Measurements from ENCODE around the gene FOXI2. TPM values are rescaled to one million over a fixed set of nuclear protein-coding genes. Genes with fewer than 3 reads are reported as not detected.

The FOXI2 gene
- total RNA-seq, 2 experiments from 2014 or later, result not detected

GRCh38 chr10:127739908-127740307, 2.9 kb downstream of the FOXI2 start:
- POLR2A ChIA-PET, result no interaction called here

GRCh38 chr10:127740596-127740995, 3.6 kb downstream of the FOXI2 start:
- Histone ChIP-seq H3K4me1 (ENCODE audit: insufficient read depth, low read length) (no peaks in the 10 kb centered on the region), H3K36me3 (ENCODE audit: insufficient read depth, low read length) (no peaks in the 10 kb centered on the region), H3K27ac (ENCODE audit: low read depth in 1 of 2, low read length in 2 of 2) (no peak overlapping the region), H3K4me3 (ENCODE audit: low read length) (no peak overlapping the region), H3K27me3 (ENCODE audit: control insufficient read depth in 1 of 2, insufficient read depth in 2 of 2, low read length in 2 of 2) (peaks cover 21 to 27% of the 10 kb centered on the region in 2 experiments), H3K9me3 (ENCODE audit: control insufficient read depth in 1 of 2, insufficient read depth in 1 of 2, low read length in 2 of 2) (peaks cover 0 to 33% of the 10 kb centered on the region in 2 experiments)
- H3K27me3 Mint-ChIP-seq, result peaks cover 25% of the 10 kb centered on the region
- no peaks in the 10 kb centered on the region for H3K36me3 Mint-ChIP-seq (ENCODE audit: low read depth)
- ChIA-PET CTCF (no interaction called here), POLR2A (no interaction called here)
- H3K27ac Mint-ChIP-seq, result no peak overlapping the region
- H3K9me3 Mint-ChIP-seq, result no peaks in the 10 kb centered on the region
- no peak overlapping the region for H3K4me3 Mint-ChIP-seq
- H3K4me1 Mint-ChIP-seq (ENCODE audit: low read depth), result no peaks in the 10 kb centered on the region
- ATAC-seq (ENCODE audit: poor library complexity) (no peak), DNase-seq (no peak)
- TF ChIP-seq CTCF (IDR thresholded peaks at IDR 0.05), result no peak
- intact Hi-C loops (cut with DNase I, micrococcal nuclease), result no loop called here

More at GRCh38 chr10:127739908-127740307, 2.9 kb downstream of the FOXI2 start:
- DNase-seq (no peak), ATAC-seq (ENCODE audit: poor library complexity) (no peak)
- no peak for TF ChIP-seq CTCF (IDR thresholded peaks at IDR 0.05)
- H3K4me3 ChIP-seq (ENCODE audit: low read length), result no peak overlapping the region
- no peaks in the 10 kb centered on the region for H3K36me3 Mint-ChIP-seq (ENCODE audit: low read depth)
- H3K4me3 Mint-ChIP-seq, result no peak overlapping the region
- intact Hi-C loops (cut with DNase I, micrococcal nuclease), result no loop called here
- H3K36me3 ChIP-seq (ENCODE audit: insufficient read depth, low read length), result no peaks in the 10 kb centered on the region
- H3K27ac ChIP-seq (ENCODE audit: low read depth in 1 of 2, low read length in 2 of 2), result no peak overlapping the region
- peaks cover 32% of the 10 kb centered on the region for H3K27me3 Mint-ChIP-seq
- CTCF ChIA-PET, result no interaction called here
- no peaks in the 10 kb centered on the region for H3K9me3 Mint-ChIP-seq
- peaks cover 28 to 32% of the 10 kb centered on the region in 2 experiments for H3K27me3 ChIP-seq (ENCODE audit: control insufficient read depth in 1 of 2, insufficient read depth in 2 of 2, low read length in 2 of 2)
- no peak overlapping the region for H3K27ac Mint-ChIP-seq
- no peaks in the 10 kb centered on the region for H3K4me1 Mint-ChIP-seq (ENCODE audit: low read depth)
- no peaks in the 10 kb centered on the region for H3K4me1 ChIP-seq (ENCODE audit: insufficient read depth, low read length)
- H3K9me3 ChIP-seq (ENCODE audit: control insufficient read depth in 1 of 2, insufficient read depth in 1 of 2, low read length in 2 of 2), result peaks cover 0 to 36% of the 10 kb centered on the region in 2 experiments

- no peaks in the 10 kb centered on the region for H3K36me3 Mint-ChIP-seq (ENCODE audit: low read depth)
- CTCF ChIA-PET, result no interaction called here
These were observed 6.2 kb downstream of the FOXI2 start for GRCh38 chr10:127743205-127743604.

More at GRCh38 chr10:127743205-127743604, 6.2 kb downstream of the FOXI2 start:
- TF ChIP-seq CTCF (IDR thresholded peaks at IDR 0.05), result no peak
- DNase-seq, result no peak
- no peaks in the 10 kb centered on the region for H3K36me3 ChIP-seq (ENCODE audit: insufficient read depth, low read length)
- no peaks in the 10 kb centered on the region for H3K4me1 Mint-ChIP-seq (ENCODE audit: low read depth)
- H3K4me3 ChIP-seq (ENCODE audit: low read length), result no peak overlapping the region
- POLR2A ChIA-PET, result no interaction called here
- ATAC-seq (ENCODE audit: poor library complexity), result no peak
- H3K9me3 Mint-ChIP-seq, result no peaks in the 10 kb centered on the region
- H3K27me3 Mint-ChIP-seq, result peaks cover 22% of the 10 kb centered on the region
- no peaks in the 10 kb centered on the region for H3K4me1 ChIP-seq (ENCODE audit: insufficient read depth, low read length)
- H3K27ac ChIP-seq (ENCODE audit: low read depth in 1 of 2, low read length in 2 of 2), result no peak overlapping the region
- peaks cover 0 to 11% of the 10 kb centered on the region in 2 experiments for H3K9me3 ChIP-seq (ENCODE audit: control insufficient read depth in 1 of 2, insufficient read depth in 1 of 2, low read length in 2 of 2)
- H3K4me3 Mint-ChIP-seq, result no peak overlapping the region
- peaks cover under 1 to 3% of the 10 kb centered on the region in 2 experiments for H3K27me3 ChIP-seq (ENCODE audit: control insufficient read depth in 1 of 2, insufficient read depth in 2 of 2, low read length in 2 of 2)
- H3K27ac Mint-ChIP-seq, result no peak overlapping the region
- intact Hi-C loops (cut with DNase I, micrococcal nuclease), result no loop called here
